Measurements from ENCODE around the gene OGA.

DNA sequence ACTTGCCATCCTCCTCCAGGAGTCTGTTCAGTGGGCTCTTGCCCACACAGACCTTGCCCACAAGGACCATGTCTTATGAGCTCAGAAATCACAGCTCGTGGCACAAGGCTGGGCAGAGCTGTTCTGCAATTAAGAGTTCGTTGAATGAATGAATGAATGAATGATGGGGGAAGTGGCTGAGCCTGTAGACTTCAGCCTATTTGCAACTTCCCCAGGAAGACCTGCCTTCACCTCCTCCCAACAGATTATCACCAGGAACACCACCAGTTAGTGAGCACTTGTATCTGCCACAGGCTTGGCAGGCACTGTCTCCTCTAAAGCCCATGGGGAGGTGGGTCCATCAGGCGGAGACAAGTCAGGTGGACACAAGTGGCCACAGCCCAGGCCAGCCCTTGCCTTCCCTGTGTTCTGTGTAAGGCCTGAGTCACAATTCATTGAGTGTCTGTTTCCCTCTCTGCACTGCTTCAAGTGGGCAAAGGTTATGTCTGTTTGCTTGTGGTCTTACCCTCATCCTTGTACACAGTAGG is 40.6 kb downstream of the OGA start:
- TF ChIP-seq POLR2AphosphoS5 (IDR thresholded peaks at IDR 0.05; ENCODE audit: low read depth, low read length) (no peak), SPI1 (IDR thresholded peaks at IDR 0.05; ENCODE audit: low read depth, low read length) (no peak)

Measured in GM12891 (cell line).